Left ventricle myocardium superior (tissue), 1 donor: ENCODE data around the gene OR2A1. TPM values are rescaled to one million over a fixed set of nuclear protein-coding genes. Genes with fewer than 3 reads are reported as not detected.
"Not testable (repeated sequence)": the region's sequence is repeated elsewhere in the genome, so short reads cannot be mapped to it uniquely, and the experiment has no call there.

ENCODE experiments used
- ATAC-seq: fragments of 200-7000 bp; cut with Tn5 transposase; one replicate; pipeline ENCODE4 v1.9.1; 2020; ENCODE audit warnings: mild to moderate bottlenecking, moderate library complexity
- DNase-seq: peaks from one replicate; pipeline ENCODE4 v3.0.0-alpha.2; 2020
- intact Hi-C: fragments of 100-400 bp; cut with micrococcal nuclease; formaldehyde crosslinking; loops from one replicate; pipeline ENCODE4 v1.11.0; 2022
- long read RNA-seq: library from polyadenylated mRNA; unstranded; transcript quantifications from one replicate; pipeline ENCODE4 v2.0.0, GENCODE V29; 2021
- total RNA-seq: library from RNA; stranded (reverse); fragmentation: NEBNext Ultra II Directional; extraction: Animal tissue kit (Norgen Biotek cat#: 25700); gene quantifications from one replicate; pipeline ENCODE4 v1.2.1, GENCODE V29; 2021
- donor health status: DM: no; HTN: yes; CAD: no; lungs with severe emphysema.

Gene OR2A1
- total RNA-seq: not detected
- long read RNA-seq: 0 reads

- DNase-seq, intact Hi-C loops, ATAC-seq: not testable (repeated sequence)
These were observed at the start of gene OR2A1 for GRCh38 chr7:144311872-144312469. Gene OR2A1, plus strand, starts transcription at chr7:144312419. Its CDS starts 5,706 bp downstream, at chr7:144318125.

GRCh38 chr7:144264692-144265091, 47.5 kb upstream of the OR2A1 start, which contains the start of gene OR2A7:
Gene OR2A7, minus strand, starts transcription at chr7:144264792. Its CDS starts 5,164 bp downstream, at chr7:144259628.
- ATAC-seq, intact Hi-C loops, DNase-seq: not testable (repeated sequence)

- DNase-seq, intact Hi-C loops, ATAC-seq: not testable (repeated sequence)
These were observed 43.0 kb upstream of the OR2A1 start, which contains the start of gene CTAGE8 for GRCh38 chr7:144269188-144269587. Gene CTAGE8, minus strand, starts transcription at chr7:144269288. Its CDS starts 38 bp downstream, at chr7:144269250.

GRCh38 chr7:144275281-144275680, 36.9 kb upstream of the OR2A1 start:
- intact Hi-C loops, ATAC-seq: not testable (repeated sequence)

GRCh38 chr7:144280010-144280409, 32.2 kb upstream of the OR2A1 start:
- intact Hi-C loops, ATAC-seq, DNase-seq: not testable (repeated sequence)

More at GRCh38 chr7:144275281-144275680, 36.9 kb upstream of the OR2A1 start:
- DNase-seq: not testable (repeated sequence)

GRCh38 chr7:144281981-144282380, 30.2 kb upstream of the OR2A1 start:
- DNase-seq, ATAC-seq, intact Hi-C loops: not testable (repeated sequence)

- ATAC-seq, intact Hi-C loops, DNase-seq: not testable (repeated sequence)
These were observed 29.7 kb upstream of the OR2A1 start for GRCh38 chr7:144282490-144282889.

GRCh38 chr7:144283716-144284115, 28.5 kb upstream of the OR2A1 start:
- intact Hi-C loops, ATAC-seq, DNase-seq: not testable (repeated sequence)

GRCh38 chr7:144287171-144287784, 24.9 kb upstream of the OR2A1 start:
- ATAC-seq, DNase-seq: not testable (repeated sequence)

GRCh38 chr7:144291607-144292006, 20.6 kb upstream of the OR2A1 start:
- ATAC-seq: not testable (repeated sequence)

More at GRCh38 chr7:144287171-144287784, 24.9 kb upstream of the OR2A1 start:
- intact Hi-C loops: not testable (repeated sequence)

GRCh38 chr7:144292384-144293161, 19.6 kb upstream of the OR2A1 start:
- ATAC-seq, intact Hi-C loops, DNase-seq: not testable (repeated sequence)

More at GRCh38 chr7:144291607-144292006, 20.6 kb upstream of the OR2A1 start:
- intact Hi-C loops, DNase-seq: not testable (repeated sequence)

- intact Hi-C loops, DNase-seq: not testable (repeated sequence)
These were observed 18.3 kb upstream of the OR2A1 start for GRCh38 chr7:144293794-144294499.

GRCh38 chr7:144302578-144303303, 9.5 kb upstream of the OR2A1 start:
- intact Hi-C loops, ATAC-seq: not testable (repeated sequence)

More at GRCh38 chr7:144293794-144294499, 18.3 kb upstream of the OR2A1 start:
- ATAC-seq: peak; percentile 93

GRCh38 chr7:144303607-144304006, 8.6 kb upstream of the OR2A1 start:
- ATAC-seq, intact Hi-C loops: not testable (repeated sequence)

More at GRCh38 chr7:144302578-144303303, 9.5 kb upstream of the OR2A1 start:
- not testable (repeated sequence) for DNase-seq

GRCh38 chr7:144305156-144305555, 7.1 kb upstream of the OR2A1 start:
- ATAC-seq, intact Hi-C loops, DNase-seq: not testable (repeated sequence)

More at GRCh38 chr7:144303607-144304006, 8.6 kb upstream of the OR2A1 start:
- not testable (repeated sequence) for DNase-seq

GRCh38 chr7:144309702-144310101, 2.5 kb upstream of the OR2A1 start:
- not testable (repeated sequence) for ATAC-seq

GRCh38 chr7:144311218-144311617, 1.0 kb upstream of the OR2A1 start:
- intact Hi-C loops, ATAC-seq, DNase-seq: not testable (repeated sequence)

More at GRCh38 chr7:144309702-144310101, 2.5 kb upstream of the OR2A1 start:
- DNase-seq, intact Hi-C loops: not testable (repeated sequence)
